Ishikawa (cell line): Measurements from ENCODE around the gene ZNF732.

Source experiments
- EGR1 ChIP-seq: IDR thresholded peaks from 2 replicates; pipeline ENCODE4 v1.6.1; 2012
- EP300 ChIP-seq: IDR thresholded peaks from 2 replicates; pipeline ENCODE4 v1.6.1; 2012; ENCODE audit warnings: borderline replicate concordance
- FOXM1 ChIP-seq: IDR thresholded peaks from 2 replicates; pipeline ENCODE4 v1.6.1; 2012; ENCODE audit warnings: low read depth, borderline replicate concordance
- TCF12 ChIP-seq: IDR thresholded peaks from 2 replicates; pipeline ENCODE4 v1.6.1; 2012; ENCODE audit warnings: low read depth
- YY1 ChIP-seq: IDR thresholded peaks from 2 replicates; pipeline ENCODE4 v1.6.1; 2012; ENCODE audit warnings: low read depth

- TF ChIP-seq EP300: no peak
- no peak for TF ChIP-seq EGR1
- TF ChIP-seq TCF12: no peak
- TF ChIP-seq YY1: no peak
- no peak for TF ChIP-seq FOXM1
Measured at GRCh38 chr4:302381-302780, 2.9 kb downstream of the ZNF732 start.
